CD4-positive, alpha-beta T cell treated with Interleukin-15 for 1 hour (primary cell): ENCODE data around the gene PUS3.

ENCODE experiments used
- DNase-seq: peaks from one replicate; pipeline ENCODE4 v3.0.0-alpha.2; 2020

PUS3 gene

DNA sequence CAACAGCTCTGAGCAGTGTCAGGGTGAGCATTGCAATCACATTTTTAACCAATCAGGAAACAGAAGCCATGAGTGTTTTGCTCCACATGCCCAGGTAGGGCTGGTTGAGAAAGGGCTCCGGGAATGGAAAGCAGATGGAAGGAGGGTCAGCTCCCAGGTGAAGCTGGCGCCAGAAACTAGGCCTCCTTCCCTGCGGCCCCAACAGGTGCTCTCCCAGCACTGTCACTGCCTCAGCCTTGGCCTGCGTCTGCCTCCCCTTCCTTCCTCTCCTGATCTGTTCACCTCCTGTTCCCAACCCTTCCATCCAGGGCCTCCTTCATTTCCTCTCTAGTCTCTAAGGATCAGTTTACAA is 38.2 kb upstream of the PUS3 start:
- DNase-seq = no peak

DNA sequence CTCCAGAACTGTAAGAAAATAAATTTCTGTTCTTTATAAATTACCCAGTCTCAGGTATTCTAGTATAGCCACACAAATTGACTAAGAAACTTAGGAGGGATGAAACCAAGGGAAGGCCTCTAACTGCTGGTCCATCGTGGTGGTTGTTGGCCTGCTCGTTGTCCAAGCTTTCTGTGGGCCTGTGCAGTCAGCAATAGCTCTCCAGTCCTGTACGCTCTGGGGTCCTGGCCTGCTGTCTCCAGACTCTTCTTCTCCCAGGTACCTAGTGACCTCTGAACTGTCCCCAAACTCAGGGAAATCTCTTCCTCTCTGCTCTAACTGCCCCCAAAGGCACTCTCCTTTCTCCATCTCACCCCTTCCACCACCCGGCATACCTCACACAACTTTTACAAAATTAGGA is 37.1 kb upstream of the PUS3 start:
- DNase-seq = no peak

DNA sequence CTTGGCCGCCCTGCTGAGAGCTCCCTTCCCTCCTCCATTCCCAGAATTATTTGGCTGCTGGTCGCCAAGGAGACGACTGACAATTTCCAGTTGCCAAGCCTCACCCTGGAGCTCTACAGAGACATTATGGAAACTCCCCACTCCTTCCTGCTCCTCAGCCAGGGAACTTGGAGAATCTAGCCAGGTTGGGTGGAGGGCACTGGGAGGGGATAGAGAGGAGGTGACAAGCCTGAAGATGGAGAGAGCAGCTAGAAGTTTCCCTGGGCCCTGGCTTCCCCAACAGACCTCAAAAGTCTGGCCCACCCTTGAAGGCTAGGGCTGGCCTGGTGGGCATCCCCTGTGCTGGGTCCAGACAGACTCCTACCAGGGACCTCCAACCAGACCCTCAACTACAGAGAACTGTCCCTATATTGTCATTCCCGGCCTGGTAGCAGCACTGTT is 36.1 kb upstream of the PUS3 start:
- DNase-seq = no peak

DNA sequence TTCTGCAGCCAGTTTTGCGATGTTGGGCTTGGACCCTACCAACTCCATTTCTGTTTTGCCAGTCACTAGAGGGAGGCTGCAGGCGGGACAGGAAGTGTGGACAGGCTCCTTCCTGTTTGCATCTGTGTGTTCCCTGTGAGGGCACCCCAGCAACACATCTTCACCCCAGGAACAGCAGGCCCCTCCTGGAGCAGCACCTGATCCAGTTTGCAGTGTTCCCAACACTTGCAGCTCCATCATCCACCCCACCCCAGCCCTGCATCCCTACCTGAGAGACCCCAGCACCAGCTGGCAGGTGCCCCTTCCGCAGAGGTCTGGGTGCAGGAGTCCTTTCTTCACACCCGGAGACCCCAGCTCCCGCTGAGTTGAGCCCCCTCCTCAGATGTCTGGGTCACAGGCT is 35.4 kb upstream of the PUS3 start:
- DNase-seq = no peak

DNA sequence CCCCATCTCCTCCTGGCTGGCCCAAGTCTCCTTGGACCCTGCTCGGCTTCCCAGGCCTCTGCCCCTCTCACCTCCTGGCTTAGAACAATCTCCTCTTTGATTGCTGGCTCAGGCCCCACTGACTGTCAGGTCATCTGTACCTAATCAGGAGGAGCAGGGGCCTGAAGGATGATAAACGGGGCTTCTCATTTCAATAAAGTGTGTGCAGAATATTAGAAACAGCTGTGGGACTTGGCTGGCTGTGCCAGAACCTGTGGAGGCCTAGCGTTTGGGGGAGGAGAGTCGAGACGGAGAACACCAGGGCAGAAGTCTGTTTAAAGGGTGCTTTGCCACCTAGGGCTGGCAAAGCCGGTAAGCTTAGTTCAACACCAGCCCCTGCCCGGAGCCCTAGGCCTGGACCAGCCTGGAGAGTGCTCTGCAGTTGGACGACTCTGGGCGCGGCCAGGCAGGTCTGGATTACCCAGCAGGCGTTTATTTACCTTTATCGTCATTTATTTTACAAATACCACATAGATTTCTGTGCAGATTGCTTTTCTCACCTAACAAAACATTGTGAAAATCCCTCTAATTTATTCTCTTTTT is 32.7 kb upstream of the PUS3 start:
- DNase-seq = no peak

DNA sequence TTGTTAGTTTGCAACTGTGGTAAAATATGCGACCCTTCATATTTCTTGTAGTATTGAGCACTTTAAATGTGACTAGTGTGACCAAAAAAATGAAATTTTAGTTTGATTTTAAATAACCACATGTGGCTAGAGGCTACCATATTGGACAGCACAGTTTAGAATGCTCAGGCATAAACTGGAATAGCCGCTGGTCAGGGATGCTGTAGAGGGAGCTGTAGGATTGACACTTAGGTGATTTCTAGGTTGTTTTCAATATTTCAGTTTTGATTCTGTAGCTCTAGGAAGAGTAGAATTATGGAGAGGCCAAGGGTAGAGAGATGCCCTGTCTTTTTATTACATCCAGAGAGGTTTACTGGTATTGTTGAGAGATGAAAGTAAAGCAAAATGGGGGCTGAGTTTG is 32.0 kb upstream of the PUS3 start:
- DNase-seq = no peak

DNA sequence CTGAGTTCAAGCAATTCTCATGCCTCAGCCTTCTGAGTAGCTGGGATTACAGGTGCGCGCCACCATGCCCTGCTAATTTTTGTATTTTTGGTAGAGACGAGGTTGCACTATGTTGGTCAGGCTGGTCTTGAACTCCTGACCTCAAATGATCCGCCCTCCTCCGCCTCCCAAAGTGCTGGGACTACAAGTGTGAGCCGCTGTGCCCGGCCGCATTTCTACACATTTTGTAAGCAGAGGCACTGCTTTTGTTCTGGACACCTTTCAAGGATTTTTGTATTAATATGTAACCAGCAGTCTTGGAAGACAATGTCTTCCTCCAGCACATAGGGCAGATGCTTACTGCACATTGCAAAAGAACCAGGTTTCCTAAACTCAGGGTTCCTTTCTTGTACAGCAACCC is 31.5 kb upstream of the PUS3 start:
- DNase-seq = no peak

DNA sequence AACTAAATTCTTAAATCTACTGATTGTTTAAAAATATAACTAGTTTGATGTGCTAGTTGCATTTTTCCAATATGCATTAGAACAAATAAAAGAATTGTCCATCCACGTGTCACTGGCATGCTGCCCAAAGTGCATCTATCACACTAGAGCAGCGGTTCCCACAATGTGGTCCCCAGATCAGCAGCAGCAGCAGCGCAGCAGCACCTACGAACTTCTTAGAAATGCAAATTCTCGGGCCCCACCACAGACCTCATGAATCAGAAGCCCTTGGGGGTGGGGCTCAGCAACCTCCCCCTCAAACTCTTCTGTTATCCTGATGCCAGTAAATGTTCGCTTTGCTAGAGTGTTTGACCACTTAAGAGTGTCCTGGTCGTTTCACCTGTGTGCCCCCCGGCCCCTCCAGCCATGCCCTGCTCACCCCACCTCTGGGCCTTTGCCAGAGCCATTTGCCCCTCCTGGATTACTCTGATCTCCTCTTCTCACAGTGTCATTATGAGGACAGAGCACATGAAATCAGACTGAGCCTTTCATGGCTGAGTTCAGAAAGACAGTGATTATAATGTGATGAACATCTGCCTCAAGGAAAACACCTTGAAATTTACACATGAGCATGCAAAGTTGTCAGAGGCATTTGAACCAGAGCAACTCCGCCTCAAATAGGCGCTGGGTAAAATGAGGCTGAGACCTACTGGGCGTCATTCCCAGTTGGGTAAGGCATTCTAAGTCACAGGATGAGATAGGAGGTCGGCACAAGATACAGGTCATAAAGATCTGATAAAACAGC is 30.2 kb upstream of the PUS3 start:
- DNase-seq = no peak

DNA sequence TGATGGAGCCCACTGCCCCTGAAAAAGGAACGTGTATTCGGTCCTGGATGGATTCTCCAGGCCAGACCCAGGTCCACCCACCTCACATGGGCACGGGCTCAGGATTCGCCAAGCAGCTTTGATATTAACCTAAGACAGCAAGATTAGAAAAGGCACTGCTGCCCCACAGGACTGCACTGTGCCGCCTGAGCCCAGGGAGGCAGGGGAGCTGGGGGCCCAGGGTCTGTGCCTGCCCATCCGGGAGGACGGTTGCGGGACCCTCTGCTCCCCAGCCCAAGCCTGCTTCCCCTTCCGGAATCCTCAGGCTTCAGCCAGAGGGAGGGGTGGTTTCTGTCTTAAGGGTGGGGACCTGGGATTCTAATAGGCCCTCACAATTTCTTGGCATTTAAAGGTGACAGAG is 29.3 kb upstream of the PUS3 start:
- no peak for DNase-seq

DNA sequence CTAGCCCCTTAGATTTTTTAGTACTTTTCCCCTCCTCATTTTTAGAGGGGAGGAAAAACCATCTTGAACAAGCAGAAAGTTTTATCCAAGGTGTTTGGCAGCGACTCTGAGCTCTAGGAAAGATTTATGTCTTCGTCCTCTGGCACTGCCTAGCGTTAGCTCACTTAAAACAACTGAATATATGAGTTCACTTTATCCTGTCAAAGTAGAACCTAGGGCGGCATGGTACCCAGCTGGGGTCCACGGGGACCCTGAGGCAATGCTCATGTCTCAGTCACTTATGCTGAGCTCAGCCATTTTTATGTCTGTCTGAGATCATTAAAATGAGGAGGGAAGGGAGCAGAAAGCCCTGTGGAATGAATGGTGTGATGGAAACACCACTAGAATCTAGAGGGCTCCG is 28.7 kb upstream of the PUS3 start:
- DNase-seq = no peak

DNA sequence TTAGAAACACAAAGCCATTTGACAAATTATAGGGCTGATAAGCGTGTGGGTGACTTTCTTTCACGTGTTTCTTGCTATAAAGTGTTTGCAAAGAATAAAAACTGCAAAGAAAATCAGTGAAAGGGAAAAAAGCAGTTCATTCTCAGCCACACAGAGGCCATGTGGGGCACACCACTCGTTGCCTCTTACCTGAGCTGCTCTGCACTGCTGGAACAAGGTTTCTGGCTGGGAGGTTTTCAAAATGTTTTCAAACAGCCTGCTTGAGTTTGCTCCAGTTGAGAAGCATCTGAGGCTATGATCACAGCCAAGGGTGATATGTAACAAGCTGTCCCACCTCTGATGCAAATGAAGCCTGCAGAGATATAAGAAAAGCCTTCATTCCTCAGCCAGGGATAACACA is 28.1 kb upstream of the PUS3 start:
- no peak for DNase-seq

DNA sequence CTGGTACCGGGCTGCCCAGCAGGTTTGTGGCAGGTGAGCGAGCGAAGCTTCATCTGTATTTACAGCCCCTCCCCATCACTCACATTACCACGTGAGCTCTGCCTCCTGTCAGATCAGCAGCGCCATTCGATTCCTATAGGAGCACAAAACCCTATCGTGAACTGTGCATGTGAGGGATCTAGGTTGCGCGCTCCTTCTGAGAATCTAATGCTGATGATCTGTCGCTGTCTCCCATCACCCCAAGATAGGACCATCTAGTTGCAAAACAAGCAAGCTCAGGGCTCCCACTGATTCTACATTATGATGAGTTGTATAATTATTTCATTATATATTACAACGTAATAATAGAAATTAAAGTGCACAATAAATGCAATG is 27.1 kb upstream of the PUS3 start:
- DNase-seq = no peak

DNA sequence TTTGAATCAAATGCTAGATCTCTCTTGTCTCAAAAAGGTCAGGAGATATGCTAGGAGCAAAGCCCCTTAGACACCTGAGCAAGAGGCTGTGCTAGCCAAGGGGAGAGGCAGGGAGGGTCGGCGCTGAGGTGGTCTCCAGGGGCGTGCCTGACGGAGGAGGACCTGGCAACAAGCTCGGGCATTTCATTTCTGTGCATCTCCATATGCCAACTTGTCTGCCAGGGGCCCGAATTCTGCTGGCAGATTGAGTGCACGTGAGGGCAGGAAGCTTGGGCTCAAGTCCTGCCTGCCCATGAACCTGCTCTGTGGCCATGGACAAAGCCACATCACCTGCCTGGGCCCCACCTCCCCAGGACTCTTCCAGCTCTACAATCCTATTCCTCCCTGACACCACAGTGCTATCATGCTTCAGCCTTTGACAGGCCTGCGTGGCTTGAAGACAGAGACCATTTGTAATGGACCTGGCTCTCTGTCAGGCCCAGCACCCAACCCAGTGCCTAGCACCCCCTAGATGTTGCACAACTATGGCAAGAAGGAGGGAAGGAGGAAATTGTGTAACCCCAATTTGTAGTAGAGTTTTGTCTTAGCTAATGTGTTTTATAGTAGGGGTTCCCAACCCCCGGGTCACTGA is 26.6 kb upstream of the PUS3 start:
- no peak for DNase-seq

DNA sequence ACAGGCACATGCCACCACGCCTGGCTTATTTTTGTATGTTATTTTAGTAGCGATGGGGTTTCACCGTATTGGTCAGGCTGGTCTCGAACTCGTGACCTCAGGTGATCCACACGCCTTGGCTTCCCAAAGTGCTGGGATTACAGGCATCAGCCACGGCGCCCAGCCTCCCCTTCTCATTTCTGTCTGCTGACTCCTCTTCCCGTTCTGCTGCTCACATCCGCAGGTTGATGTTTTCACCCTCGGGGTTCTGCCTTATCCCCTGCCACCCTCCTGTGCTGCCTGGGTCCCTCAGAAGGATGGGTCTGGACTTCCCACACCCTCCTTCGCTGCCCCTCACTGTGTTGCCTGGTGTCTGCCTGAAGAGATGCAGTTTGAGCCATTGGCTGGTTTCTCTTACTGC is 23.7 kb upstream of the PUS3 start:
- no peak for DNase-seq

DNA sequence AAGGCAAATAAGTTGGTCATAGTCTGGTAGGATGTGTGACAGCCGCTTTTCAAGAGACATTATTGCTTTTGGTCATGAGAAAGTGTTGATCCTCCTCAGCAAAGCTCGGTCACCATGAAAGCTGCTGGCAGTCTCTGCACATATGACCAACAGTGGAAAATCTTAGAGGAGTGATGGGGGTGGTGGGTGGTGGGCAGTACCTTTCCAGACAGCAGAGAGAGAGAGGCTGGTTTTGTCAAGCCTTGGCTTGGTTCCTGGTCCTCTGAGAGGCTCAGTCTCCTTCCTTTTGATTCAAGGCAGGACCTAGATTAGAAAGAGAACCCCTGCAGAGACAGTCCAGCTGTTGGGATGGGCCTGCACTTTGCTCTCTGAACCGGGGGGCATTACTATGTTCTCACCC is 22.8 kb upstream of the PUS3 start:
- DNase-seq = no peak

DNA sequence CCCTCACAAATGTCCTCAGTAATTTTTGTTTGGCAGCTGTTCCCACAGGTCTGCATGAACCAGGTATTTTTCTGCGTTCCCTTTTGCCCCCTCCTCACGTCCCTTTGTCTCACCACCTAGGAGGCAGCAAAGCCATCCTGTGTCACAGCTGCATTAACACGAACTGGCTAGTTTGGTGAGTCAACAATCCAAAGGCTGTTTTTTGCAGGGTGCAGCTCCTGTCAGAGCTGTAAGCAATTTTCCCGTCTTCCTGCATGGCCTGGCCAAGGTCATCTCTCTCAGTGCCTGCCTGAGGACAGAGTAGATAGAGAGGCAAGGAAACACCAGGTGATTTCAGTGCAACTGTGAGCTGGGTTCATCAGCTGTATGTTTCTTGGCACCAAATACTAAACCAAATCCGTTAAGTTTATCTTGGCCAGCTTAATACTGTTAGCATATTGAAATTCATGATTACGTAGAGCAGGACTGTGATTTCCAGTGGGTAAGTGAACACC is 22.3 kb upstream of the PUS3 start:
- no peak for DNase-seq

DNA sequence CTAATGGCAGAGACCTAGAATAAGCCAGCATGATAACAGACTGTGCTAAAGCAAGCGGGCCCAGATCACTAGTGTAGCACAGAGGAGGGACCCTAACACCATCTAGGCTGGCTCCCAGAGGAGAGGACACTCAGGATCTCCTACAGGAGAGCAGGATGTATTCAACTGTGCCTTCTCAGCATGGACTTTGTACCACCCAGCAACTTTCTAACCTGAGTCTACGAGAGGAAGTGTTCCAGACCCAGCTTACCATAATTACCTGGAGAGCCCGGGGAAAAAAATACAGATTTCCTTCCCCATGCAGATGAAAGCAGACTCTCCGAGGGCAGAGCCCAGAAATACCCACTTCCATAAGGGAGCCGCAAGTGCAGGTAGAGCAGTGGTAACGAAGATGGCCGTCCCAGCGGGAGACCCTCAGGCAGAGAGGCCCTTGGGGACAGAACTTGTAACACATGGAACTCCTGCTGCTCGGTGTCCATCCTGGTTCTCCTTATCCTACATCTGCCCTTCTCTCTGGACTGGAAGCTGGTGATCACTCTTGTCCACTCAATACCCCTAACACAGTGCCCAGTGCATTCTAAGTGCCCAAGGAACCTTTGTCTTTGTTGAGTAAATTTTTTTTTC is 21.5 kb upstream of the PUS3 start:
- no peak for DNase-seq

DNA sequence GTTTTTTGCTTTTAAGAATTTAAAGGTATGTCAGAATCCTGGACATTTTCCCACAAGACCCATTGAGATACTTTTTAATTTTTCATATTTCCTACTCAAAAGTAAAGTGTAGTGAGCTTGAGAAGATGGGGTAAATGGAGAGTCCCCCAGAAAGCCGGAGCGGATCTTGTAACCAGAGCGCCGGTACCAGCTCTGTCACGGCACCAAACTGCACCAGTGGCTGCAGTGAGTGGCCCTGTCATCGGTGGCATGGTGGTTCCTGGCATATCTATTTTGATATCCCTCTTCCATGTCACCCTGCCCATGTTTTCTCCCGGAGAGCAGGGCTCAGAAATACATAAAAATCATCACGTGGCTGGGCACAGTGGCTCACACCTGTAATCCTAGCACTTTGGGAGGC is 20.6 kb upstream of the PUS3 start:
- no peak for DNase-seq

DNA sequence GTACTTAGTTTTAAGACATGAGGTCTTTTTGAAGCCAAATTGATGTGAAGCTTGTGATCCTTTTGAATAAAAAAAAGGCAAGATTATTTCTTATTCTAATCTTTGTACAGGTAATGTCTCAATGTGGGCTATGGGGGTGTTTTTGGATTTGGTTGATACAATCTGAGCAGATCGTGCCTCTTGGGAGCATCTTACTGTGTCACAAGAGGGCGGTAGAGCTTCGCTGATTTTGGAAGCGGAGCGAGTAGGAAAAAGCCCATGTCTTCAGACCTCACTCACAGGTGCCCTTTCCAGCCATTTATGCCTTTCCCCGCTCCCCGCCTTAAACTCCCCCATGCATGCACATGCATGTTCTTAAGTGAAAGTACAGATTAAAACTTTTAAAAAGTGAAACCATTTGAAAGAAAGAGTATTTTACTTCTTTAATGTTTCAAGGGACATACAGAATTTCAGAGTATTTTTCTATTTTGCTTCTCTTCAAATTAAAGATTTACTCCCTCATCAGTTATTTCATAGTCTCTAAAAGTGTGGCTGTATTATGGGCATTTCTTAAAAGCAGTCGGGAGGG is 20.1 kb upstream of the PUS3 start:
- peak; percentile 30 for DNase-seq

DNA sequence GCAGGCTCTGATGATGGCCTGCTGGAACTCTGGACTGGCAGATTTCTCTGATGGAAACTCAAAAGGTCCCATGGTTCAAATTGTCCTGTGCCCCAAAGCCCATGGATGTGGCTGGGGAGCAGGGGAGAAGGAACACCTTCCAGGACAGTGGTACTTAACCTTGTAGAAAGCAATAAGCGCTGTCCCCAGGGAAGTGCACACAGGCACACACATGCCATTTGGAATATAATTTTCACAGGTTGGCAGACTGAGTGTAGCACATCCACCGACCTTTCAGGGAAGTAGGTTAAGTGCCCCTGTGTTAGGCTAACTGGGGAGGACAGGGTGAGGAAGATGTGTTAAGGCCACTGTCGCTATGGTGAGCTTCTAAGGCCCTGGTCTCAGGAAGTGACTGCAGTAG is 19.1 kb upstream of the PUS3 start:
- no peak for DNase-seq

DNA sequence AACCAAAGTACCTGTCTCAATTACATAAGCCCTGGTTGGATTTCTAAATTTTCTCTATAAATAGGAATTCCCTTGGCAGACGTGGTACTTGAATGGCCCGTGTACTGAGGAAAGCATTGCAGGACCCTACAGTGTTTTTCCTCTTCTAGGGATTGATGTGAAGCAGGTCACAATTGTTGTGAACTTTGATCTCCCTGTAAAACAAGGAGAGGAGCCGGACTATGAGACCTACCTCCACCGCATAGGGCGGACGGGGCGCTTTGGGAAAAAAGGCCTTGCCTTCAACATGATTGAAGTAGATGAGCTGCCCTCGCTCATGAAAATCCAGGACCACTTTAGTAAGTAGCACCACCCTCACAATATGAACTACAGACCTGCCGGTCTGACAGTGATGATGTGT is 18.0 kb upstream of the PUS3 start:
- no peak for DNase-seq

DNA sequence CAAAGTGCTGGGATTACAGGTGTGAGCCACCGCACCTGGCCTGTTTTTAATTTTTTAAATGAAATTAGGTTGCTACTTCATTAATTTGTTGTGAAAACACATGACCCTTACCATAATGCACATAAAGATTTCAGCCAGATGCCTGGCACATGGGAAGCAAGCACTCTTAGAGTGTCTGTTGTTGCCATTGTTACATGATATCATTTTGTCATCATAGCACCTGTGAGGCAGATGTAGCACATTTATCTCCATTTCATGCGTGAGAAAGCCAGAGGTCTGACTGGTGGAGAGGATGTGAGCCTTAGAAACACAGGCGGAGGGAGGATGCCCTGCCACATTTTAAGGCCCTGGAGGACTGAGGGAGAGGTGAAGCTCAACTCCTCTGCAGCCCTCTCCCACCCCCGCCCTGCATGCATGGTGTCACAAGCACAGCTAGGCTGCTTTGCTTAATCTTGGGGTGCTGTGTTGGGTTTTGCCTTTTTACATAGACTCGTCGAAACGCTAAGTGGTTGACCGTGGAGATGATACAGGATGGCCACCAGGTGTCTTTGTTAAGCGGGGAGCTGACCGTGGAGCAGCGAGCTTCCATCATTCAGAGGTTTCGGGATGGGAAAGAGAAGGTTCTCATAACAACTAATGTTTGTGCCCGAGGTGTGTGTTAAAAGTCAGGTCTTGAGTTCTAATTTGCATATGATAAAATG is 15.3 kb upstream of the PUS3 start:
- DNase-seq = no peak

DNA sequence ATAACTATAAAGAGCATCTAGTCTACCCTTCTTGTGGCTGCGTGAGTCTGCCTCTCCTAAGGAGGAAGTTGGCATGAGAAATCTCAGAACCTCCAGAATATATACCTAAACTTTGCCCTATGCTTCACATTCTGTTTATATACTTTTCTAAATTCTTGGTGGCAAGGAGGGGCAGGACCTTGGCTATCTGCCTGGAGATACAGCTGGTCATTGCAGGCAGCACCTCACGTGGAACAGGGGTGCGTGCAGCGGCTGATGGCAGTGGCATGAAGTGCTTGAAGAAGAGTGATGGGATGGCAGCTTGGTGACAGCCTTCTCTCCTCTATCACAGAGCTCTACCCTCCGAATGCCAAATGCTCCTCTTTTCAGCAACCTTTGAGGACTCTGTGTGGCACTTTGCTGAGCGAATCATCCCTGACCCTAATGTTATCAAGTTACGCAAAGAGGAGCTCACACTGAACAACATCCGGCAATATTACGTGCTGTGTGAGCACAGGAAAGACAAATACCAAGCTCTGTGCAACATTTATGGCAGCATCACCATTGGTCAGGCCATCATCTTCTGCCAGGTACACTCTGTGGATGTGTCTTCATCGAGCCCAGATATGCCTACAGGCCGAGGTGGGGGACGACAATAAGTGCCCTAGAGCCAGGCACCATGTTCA is 13.8 kb upstream of the PUS3 start:
- DNase-seq = no peak
